ENCODE data around the gene HRH2.

Gene HRH2

DNA sequence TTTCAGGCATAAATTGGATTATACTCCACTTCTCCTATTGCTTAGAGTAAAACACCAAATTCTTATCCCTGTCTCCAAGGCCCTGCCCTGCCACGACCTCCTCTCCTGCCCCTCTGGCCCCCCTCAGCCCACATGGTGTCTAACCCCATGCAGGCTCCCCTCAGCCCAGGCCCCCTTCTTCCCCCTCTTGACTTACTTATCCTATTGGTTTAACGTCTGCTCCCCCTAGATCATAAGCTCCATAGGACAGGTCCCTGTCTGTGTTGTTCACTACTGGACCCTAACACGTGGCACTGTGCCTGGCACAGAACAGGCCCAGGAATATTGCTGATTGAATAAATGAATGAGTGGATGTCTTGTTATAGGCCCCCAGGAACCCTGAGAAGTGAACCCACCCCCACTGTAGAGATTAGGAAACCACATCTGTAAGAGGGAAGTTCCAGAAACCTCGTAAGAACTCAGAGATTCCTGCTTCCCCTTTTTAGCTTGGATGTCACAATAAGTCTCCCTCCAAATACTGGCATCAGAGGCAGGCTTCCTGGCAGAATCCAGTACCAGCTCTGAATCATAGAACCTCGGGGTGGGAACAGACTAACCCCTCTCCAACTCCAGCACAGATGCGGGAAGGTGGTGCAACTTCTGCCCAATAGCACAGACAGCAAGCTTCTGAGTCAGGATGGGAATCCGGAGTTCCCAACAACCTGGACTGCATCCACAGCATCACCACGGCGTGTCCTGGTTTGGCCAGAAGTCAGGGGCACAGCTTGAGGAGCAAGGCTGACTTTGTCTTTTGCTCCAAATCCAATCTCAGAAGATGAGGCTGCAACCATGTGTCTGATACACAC, 31.5 kb downstream of the HRH2 start:
- FAIRE-seq (no peak), DNase-seq (ENCODE audit: insufficient read length) (no peak)

DNA sequence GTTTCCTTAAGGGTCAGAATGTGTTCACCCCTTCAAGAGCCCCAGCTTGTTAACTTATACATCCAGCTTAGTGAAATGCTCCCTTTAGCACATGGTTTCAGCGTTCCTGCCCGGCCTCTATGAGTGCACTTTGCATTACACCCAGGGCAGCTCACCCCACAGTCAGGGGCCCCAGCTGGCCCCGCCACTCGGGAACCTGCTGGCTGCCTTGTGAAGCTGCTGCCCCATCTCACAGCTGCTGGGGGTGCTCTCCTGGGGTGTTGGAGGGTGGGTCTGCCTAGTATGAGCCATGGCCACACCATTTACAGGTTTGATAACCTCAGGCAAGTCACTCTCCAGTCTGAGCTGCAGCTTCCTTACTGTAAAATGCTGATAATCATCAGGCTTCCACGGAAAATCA, 32.2 kb downstream of the HRH2 start:
- no peak for FAIRE-seq
- no peak for DNase-seq (ENCODE audit: insufficient read length)
- no peak for TF ChIP-seq POLR2A (IDR thresholded peaks at IDR 0.05; ENCODE audit: low read depth, low read length)
- no peak for TF ChIP-seq TAF1 (IDR thresholded peaks at IDR 0.05; ENCODE audit: borderline replicate concordance, low read depth, low read length)
- no peak for TF ChIP-seq POLR2AphosphoS5 (IDR thresholded peaks at IDR 0.05; ENCODE audit: low read depth, low read length)

More for the DNA sequence above, 31.5 kb downstream of the HRH2 start:
- TF ChIP-seq POLR2A (IDR thresholded peaks at IDR 0.05; ENCODE audit: low read depth, low read length) (no peak), POLR2AphosphoS5 (IDR thresholded peaks at IDR 0.05; ENCODE audit: low read depth, low read length) (no peak), TAF1 (IDR thresholded peaks at IDR 0.05; ENCODE audit: borderline replicate concordance, low read depth, low read length) (no peak)

- DNase-seq (ENCODE audit: insufficient read length) (no peak), FAIRE-seq (no peak)
- TF ChIP-seq TAF1 (IDR thresholded peaks at IDR 0.05; ENCODE audit: borderline replicate concordance, low read depth, low read length) (no peak), POLR2AphosphoS5 (IDR thresholded peaks at IDR 0.05; ENCODE audit: low read depth, low read length) (no peak), POLR2A (IDR thresholded peaks at IDR 0.05; ENCODE audit: low read depth, low read length) (no peak)
Measured at GRCh38 chr5:175690586-175690985, 32.7 kb downstream of the HRH2 start.

DNA sequence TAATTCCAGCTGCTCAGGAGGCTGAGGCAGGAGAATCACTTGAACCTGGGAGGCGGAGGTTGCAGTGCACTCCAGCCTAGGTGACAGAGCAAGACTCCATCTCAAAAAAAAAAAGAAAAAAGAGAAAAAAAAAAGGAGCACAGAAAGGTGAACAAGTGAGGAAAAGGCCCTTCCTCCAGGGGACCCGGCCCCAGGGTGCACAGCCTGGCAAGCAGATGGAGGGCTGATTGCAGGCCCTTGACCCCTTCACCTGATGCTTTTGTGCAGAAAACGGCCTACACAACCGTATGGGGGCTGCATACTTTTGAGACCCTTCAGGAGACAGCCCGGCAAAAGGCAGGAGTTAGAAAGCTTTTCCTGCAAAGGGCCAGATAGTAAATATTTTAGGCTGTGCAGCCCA, 33.9 kb downstream of the HRH2 start:
- DNase-seq (ENCODE audit: insufficient read length) (no peak), FAIRE-seq (no peak)
- TF ChIP-seq POLR2AphosphoS5 (IDR thresholded peaks at IDR 0.05; ENCODE audit: low read depth, low read length) (no peak), TAF1 (IDR thresholded peaks at IDR 0.05; ENCODE audit: borderline replicate concordance, low read depth, low read length) (no peak), POLR2A (IDR thresholded peaks at IDR 0.05; ENCODE audit: low read depth, low read length) (no peak)

DNA sequence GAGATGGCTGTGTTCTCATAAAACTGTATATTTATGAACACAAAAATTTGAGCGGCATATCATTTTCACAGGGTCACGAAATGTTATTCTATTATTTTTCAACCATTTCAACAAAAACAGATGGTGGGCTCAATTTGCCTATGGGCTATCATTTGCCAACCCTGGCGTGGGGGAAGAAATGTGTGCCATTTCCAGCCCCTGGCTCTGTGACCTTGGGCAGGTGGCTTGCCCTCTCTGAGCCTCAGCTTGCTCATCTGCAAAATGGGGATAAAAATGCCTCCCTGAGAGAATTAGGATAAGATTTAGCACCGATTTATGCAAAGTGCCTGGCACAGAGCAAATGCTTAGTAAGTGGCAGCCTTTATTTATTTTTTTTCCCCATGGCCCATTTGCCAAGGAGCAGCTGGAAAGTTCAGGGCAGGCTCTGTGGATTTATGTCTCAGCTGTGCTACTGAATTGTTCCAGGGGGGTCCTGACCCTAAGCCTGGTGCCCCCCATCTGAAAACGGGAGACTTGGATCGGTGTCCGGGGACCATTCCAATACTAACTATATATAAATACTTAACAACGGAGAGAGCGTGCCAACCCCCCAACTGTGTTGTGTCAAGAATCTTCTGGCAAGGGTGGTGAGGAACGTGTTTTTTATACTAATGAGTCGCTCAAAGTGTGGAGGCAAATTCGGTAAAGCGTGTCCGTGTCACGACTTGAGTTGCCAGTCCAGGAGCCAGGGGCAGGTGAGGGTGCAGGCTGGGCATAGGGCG, 34.5 kb downstream of the HRH2 start:
- TF ChIP-seq POLR2AphosphoS5 (IDR thresholded peaks at IDR 0.05; ENCODE audit: low read depth, low read length) = no peak
- no peak for TF ChIP-seq POLR2A (IDR thresholded peaks at IDR 0.05; ENCODE audit: low read depth, low read length)
- no peak for TF ChIP-seq TAF1 (IDR thresholded peaks at IDR 0.05; ENCODE audit: borderline replicate concordance, low read depth, low read length)
- FAIRE-seq = no peak
- no peak for DNase-seq (ENCODE audit: insufficient read length)

DNA sequence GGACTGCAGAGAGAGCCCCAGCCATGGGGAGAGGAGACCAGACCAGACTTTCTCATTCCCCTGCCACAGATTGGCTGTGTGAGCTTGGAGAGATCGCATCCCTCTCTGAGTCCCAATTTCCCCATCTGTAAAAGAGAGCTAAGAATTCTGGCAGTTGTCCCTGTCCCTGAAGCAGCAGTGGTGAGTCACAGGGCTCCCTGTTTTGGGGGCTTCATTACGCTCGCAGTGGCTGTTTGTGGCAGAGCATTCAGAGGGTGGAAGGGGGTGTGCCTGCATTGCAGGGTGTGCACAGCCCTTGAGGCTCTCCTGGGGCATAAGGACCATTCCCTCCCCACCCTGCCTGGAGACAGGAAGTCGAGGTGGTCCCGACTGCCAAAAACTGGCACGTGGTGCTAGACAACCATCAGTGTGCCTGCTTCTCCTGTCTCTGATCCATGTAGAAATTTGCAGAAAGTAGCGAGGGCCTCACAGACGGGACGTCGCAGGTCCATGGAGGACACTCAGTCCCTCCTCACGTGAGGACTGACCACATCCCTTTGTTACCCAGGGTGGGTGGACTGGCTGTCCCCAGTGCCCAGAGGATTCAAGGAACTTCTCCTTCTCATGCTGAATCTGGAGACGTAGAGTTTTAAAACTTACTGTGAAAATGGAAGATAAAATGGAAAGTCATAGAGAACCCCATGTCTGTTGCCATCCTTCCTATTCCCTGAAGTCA, 35.3 kb downstream of the HRH2 start:
- no peak for TF ChIP-seq POLR2A (IDR thresholded peaks at IDR 0.05; ENCODE audit: low read depth, low read length)
- no peak for TF ChIP-seq TAF1 (IDR thresholded peaks at IDR 0.05; ENCODE audit: borderline replicate concordance, low read depth, low read length)
- TF ChIP-seq POLR2AphosphoS5 (IDR thresholded peaks at IDR 0.05; ENCODE audit: low read depth, low read length) = no peak
- FAIRE-seq = no peak
- no peak for DNase-seq (ENCODE audit: insufficient read length)

DNA sequence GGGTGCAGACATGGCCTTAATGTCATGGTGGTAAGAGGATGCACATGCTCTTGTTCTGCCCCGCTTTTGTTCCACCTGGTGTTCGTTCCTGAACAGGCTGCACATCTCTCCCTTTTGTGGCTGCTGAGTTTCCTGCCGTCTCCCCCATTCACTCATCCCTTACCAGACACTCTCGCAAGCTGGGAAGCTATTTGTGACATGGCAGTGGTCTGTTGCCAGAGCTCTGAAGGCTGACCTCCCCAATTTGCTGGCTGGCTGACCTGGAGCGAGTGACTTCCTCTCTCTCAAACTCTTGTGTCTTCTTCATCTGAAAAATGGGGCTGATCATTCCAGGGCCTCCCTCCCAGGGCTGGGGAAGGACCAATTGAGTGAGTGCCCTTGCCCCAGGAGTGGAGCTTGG, 35.9 kb downstream of the HRH2 start:
- FAIRE-seq (no peak), DNase-seq (ENCODE audit: insufficient read length) (no peak)
- TF ChIP-seq POLR2AphosphoS5 (IDR thresholded peaks at IDR 0.05; ENCODE audit: low read depth, low read length) = no peak
- TF ChIP-seq TAF1 (IDR thresholded peaks at IDR 0.05; ENCODE audit: borderline replicate concordance, low read depth, low read length) = no peak
- TF ChIP-seq POLR2A (IDR thresholded peaks at IDR 0.05; ENCODE audit: low read depth, low read length) = no peak

GRCh38 chr5:175694371-175695160, 36.7 kb downstream of the HRH2 start:
- DNase-seq (ENCODE audit: insufficient read length) (no peak), FAIRE-seq (no peak)
- no peak for TF ChIP-seq TAF1 (IDR thresholded peaks at IDR 0.05; ENCODE audit: borderline replicate concordance, low read depth, low read length)
- TF ChIP-seq POLR2AphosphoS5 (IDR thresholded peaks at IDR 0.05; ENCODE audit: low read depth, low read length) = no peak
- TF ChIP-seq POLR2A (IDR thresholded peaks at IDR 0.05; ENCODE audit: low read depth, low read length) = no peak

- DNase-seq (ENCODE audit: insufficient read length) = no peak
- TF ChIP-seq POLR2AphosphoS5 (IDR thresholded peaks at IDR 0.05; ENCODE audit: low read depth, low read length) (no peak), TAF1 (IDR thresholded peaks at IDR 0.05; ENCODE audit: borderline replicate concordance, low read depth, low read length) (no peak), POLR2A (IDR thresholded peaks at IDR 0.05; ENCODE audit: low read depth, low read length) (no peak)
- no peak for FAIRE-seq
Measured at GRCh38 chr5:175695161-175696126, 37.6 kb downstream of the HRH2 start.
